WTC11 (cell line): ENCODE measurements around the gene FGFBP1.

ENCODE experiments used
- ATF3 ChIP-seq: sonication (generic); formaldehyde crosslinking; conservative IDR thresholded peaks from 2 replicates; pipeline ENCODE4 v1.8.1; 2022; ENCODE audit warnings: mild to moderate bottlenecking, missing genetic modification reagents
- CTCF ChIP-seq: fragments of 200-600 bp; IDR thresholded peaks from 2 replicates; pipeline ENCODE4 v1.8.0; 2022; ENCODE audit warnings: antibody characterized with exemption
- ELF4 ChIP-seq: sonication (generic); formaldehyde crosslinking; IDR thresholded peaks from 2 replicates; pipeline ENCODE4 v1.8.1; 2022; ENCODE audit warnings: low read depth, mild to moderate bottlenecking, moderate library complexity, missing genetic modification reagents
- HMGXB4 ChIP-seq: sonication (generic); formaldehyde crosslinking; IDR thresholded peaks from 2 replicates; pipeline ENCODE4 v1.8.1; 2023; ENCODE audit warnings: mild to moderate bottlenecking, moderate library complexity, missing genetic modification reagents
- JUN ChIP-seq: sonication (generic); formaldehyde crosslinking; IDR thresholded peaks from 2 replicates; pipeline ENCODE4 v1.8.0; 2023; ENCODE audit warnings: mild to moderate bottlenecking, missing genetic modification reagents
- NR1H2 ChIP-seq: sonication (generic); formaldehyde crosslinking; IDR thresholded peaks from 2 replicates; pipeline ENCODE4 v1.9.0; 2021; ENCODE audit warnings: mild to moderate bottlenecking, moderate library complexity, missing genetic modification reagents
- NR3C1 ChIP-seq: sonication (generic); formaldehyde crosslinking; conservative IDR thresholded peaks from 2 replicates; pipeline ENCODE4 v1.8.1; 2023; ENCODE audit warnings: low read depth, mild to moderate bottlenecking, missing genetic modification reagents
- SMAD3 ChIP-seq: sonication (generic); formaldehyde crosslinking; IDR thresholded peaks from 2 replicates; pipeline ENCODE4 v1.8.0; 2022; ENCODE audit warnings: missing genetic modification reagents, mild to moderate bottlenecking, borderline replicate concordance
- SP1 ChIP-seq: sonication (generic); formaldehyde crosslinking; conservative IDR thresholded peaks from 2 replicates; pipeline ENCODE4 v1.8.1; 2022; ENCODE audit warnings: missing genetic modification reagents
- STAT6 ChIP-seq: sonication (generic); formaldehyde crosslinking; conservative IDR thresholded peaks from 2 replicates; pipeline ENCODE4 v1.8.1; 2023; ENCODE audit warnings: mild to moderate bottlenecking, low read depth, missing genetic modification reagents, moderate library complexity
- TEAD1 ChIP-seq: sonication (generic); formaldehyde crosslinking; IDR thresholded peaks from 2 replicates; pipeline ENCODE4 v1.8.0; 2022; ENCODE audit warnings: mild to moderate bottlenecking, missing genetic modification reagents
- ZNF121 ChIP-seq: sonication (generic); formaldehyde crosslinking; IDR thresholded peaks from 2 replicates; pipeline ENCODE4 v1.8.0; 2023; ENCODE audit warnings: missing genetic modification reagents

- TF ChIP-seq NR3C1 (CRISPR knock-in tag) (no peak), HMGXB4 (no peak), CTCF (no peak), ELF4 (no peak), SMAD3 (CRISPR knock-in tag) (no peak), SP1 (CRISPR knock-in tag) (no peak), NR1H2 (no peak), JUN (CRISPR knock-in tag) (no peak), TEAD1 (CRISPR knock-in tag) (no peak), STAT6 (CRISPR knock-in tag) (no peak), ATF3 (CRISPR knock-in tag) (no peak), ZNF121 (CRISPR knock-in tag) (no peak)
Measured at GRCh38 chr4:15894921-15895916, 43.3 kb downstream of the FGFBP1 start.
